Renal cortex interstitium (tissue), 11 donors: Measurements from ENCODE around the gene HOXA9. TPM values are rescaled to one million over a fixed set of nuclear protein-coding genes. Genes with fewer than 3 reads are reported as not detected.

Experiments used
- DNase-seq, 11 donors: peaks; one replicate each; pipeline ENCODE4 v3.0.0-alpha.2; 2013; ENCODE audit warnings: low read depth in 9 of 11, low spot score in 4 of 11; ENCODE audit errors: extremely low read depth in 1 of 11
- polyA plus RNA-seq, 3 donors: library from polyadenylated mRNA; unstranded; fragments of 120-200 nt; gene quantifications; one replicate each; pipeline ENCODE4 v1.2.1, GENCODE V29; 2013; ENCODE audit not compliant: insufficient read length in 3 of 3

The HOXA9 gene
- polyA plus RNA-seq, 3 donors, result 107 to 119 (median 118) TPM

GRCh38 chr7:27204851-27205322 lies 39.5 kb upstream of the HOXA9 start:
- no peak for DNase-seq

DNA sequence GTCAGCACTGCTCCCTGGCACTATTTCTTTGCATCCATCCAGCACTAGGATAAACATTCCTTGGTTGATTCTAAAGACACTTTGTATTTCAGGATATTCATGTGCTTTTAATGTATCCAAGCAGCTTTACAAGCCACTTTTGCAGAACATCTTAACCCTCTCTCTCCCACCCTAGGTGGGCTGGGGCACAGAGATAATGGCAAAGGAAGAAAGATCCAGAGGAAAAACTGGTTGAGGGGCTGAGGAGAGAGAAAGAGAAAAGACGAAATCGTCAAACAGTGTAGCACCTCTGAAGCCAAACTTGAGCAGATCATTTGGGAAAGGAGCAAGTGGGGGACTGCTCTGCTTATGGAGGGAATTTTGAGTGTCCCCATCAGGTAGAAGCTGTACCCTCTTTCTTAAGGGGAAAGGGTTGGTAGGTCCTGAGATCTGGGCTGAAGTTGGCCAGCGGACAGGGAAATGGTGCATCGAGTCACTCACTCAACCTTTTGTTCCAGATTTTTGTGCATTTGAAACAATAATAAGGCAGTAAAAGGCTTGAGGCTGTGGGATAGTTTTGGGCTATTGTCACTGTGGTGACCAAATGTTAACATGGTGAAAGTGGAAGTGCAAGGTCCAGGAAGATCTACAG lies 38.7 kb upstream of the HOXA9 start:
- no peak for DNase-seq

DNA sequence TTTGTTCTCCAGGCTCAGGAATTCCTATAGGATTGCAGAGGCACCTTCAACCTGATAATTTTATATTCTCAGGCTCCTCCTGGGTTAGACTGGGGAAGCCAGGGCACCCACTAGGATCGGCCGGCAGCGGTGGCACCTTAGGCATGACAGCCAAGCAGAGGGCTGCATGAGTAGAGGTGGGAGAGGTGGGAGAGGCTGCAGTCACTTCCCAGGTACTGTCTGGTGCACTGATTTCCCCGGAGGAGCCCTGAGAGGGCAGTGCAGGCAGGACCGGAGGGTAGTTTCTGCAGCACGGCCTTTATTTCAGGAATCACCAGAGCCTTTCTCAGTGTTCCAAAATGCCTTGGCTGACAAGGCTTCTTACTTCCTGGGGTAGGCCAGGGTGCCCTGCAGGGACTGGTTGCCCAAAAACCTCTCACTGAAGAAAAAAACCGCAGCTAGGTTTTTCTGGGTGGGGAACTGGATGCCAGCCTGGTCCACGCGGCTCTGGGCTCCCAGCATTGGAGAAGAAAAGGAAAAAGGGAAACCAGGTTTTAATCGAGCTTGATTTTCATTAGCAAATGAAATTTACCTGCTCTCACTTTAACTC lies 38.1 kb upstream of the HOXA9 start:
- DNase-seq, result no peak

GRCh38 chr7:27202862-27203134 lies 37.5 kb upstream of the HOXA9 start:
- no peak for DNase-seq

- DNase-seq, result no peak
Observed at GRCh38 chr7:27202018-27202861, 36.9 kb upstream of the HOXA9 start.

DNA sequence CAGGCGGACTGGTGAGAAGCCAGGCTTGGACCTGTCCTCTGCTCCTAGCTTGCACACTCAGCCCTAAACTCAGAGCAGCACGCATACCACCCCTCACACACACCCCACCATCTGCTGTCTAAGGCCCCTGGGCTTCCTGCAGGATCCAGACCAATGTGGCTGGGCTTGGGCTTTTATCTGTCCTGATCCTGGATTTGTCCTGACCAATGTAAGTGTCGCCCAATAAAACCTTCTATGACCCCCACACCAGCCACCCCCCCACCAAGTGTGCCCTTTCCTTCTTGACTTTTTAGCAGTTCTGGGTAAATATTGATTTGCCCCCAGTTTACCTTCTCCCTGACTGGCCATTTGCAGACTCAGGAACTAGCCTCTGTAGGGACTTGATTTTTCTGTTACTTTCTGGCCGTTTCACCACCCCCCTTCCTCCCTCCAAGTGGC lies 36.3 kb upstream of the HOXA9 start:
- DNase-seq, result no peak

- no peak for DNase-seq
Observed at GRCh38 chr7:27200761-27201579, 35.6 kb upstream of the HOXA9 start.

GRCh38 chr7:27199849-27200760 lies 34.8 kb upstream of the HOXA9 start, which contains the start of gene HOXA13:
Gene HOXA13 (minus strand): TSS chr7:27200091. CDS start chr7:27200077, 14 bp downstream.
- no peak for DNase-seq

DNA sequence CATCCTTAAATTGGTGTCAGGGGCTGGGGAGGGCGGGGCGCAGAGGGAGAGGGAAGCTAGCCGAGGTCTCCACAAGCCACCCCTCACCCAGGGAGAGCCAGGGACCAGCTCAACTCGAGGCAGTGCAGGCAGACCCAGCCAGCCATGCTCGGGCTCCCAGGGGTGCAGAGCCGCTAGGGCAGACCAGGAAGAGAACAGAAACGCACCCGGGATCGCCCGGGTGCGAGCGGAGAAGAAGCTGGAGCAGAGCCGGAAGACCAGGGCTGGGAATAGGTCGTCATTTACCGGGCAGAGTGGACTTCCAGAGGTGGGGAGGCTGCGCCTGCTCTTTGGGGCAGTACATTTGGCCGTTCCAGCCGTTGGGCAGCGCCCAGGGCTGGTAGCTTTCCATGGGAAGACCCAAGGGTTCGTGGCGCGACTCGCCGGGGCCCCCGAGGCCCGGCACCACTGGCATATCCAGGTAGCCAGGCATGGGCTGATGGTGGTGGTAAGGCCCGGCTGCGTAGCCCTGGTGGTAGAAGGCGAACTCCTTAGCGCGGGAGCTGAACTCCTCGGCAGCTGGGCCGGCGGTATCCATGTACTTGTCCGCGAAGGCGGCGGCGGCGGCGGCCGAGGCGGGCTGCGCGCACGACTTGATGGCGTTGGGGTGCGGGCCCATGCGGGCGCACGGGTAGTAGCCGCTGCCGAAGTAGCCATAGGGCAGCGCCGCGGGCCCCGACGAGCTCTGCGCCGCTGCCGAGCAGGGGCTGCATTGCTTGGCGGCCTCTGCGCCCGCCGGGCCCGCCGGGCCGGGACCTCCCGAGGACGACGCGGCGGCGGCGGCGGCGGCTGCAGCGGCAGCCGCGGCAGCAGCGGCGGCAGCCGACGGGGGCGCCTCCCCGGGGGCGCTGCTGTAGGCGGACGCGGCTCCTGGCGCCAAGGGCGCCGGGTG lies 33.8 kb upstream of the HOXA9 start:
- DNase-seq, result no peak

- no peak for DNase-seq
Observed at GRCh38 chr7:27198138-27198841, 33.0 kb upstream of the HOXA9 start.

- DNase-seq, result peak in 1 of 11 donors; percentile 57
Observed at GRCh38 chr7:27197137-27198042, 32.1 kb upstream of the HOXA9 start.

DNA sequence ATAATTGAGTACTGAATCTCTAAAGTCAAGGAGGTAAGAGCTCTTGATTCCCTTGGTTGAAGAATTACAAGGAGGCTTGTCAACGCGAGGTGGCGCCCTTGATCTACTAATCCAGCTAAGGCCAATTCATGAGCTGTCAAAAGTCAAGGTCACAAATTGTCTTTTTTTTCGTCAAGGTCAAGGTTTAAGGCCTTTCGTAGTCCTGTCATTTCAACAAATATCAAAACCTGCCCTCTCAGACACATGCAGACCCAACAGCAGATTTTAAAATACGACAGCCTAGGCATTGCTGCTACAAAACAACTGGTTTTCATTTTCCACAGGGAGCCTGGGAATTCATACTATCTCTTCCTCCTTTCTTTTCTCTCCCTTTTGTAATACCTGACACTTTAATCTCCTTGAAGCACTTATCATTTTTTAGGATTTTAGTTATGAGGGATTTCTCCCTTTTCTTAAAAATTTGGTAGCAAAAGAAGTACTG lies 31.0 kb upstream of the HOXA9 start:
- peak in 3 of 11 donors; percentile 75 to 84 (median 78) for DNase-seq

- peak in 1 of 11 donors; percentile 17 for DNase-seq
Observed at GRCh38 chr7:27194686-27195379, 29.5 kb upstream of the HOXA9 start.

DNA sequence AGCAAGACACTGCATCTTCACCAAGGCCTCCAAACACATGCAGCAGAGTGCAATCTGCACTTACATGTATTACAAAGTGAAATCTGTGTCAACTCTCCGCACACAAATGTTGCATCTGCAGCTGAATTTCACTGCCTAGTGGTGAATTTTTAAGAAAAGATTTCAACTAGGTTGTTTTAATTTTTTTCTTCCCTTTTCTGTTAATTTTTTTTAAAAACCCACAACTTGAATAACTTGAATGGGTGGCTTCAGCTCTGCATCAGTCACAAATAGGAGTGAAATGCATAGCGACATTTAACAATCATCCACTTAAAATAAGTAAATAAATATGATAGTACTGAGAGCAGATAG lies 28.6 kb upstream of the HOXA9 start:
- no peak for DNase-seq

DNA sequence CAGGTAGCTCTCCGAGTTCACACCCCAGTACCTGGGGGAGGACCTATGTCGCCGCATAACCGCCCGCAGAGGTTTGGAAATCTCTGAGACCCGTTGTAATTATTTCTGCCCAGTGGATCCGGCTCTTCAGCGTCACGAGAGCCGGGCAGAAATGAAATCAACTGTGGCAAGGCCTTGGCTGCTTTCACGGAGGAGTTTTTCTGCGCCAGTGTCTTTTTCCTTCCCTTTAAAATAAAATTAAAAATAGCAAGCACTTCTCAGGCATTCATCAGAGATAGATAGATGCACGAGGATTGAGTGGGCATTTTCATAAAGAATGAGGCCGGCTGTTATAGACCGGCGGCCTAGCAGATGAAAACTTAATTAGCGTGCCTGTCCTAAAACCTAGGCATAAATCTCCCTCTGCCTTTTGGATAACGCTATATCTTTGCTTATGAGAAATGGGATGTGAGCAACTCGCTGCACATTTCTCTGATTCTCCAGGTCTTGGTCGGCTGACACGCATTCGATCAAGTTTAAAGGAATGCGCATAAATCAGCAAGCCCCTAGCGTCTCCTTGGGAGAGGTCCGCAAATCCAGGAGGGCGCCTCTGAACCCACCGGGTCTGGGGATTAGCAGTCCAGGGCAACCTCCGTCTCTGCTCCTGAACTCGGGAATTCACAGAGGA lies 28.1 kb upstream of the HOXA9 start:
- no peak for DNase-seq
